H1 (cell line): Measurements from ENCODE around the gene EDA. TPM values are rescaled to one million over a fixed set of nuclear protein-coding genes. Genes with fewer than 3 reads are reported as not detected.

Experiments
- CTCF ChIA-PET: fragments of 300-600 bp; sonication (Branson Sonifier 250); formaldehyde crosslinking; loops from one replicate; lab custom pipeline; 2021; ENCODE audit not compliant: partially characterized antibody; lab: Charles Lee
- POLR2A ChIA-PET: fragments of 300-600 bp; sonication (Branson Sonifier 250); formaldehyde crosslinking; loops from one replicate; lab custom pipeline; 2021; ENCODE audit warnings: inconsistent platforms; ENCODE audit not compliant: partially characterized antibody; lab: Charles Lee
- DNase-seq, 2 experiments: peaks; one replicate each; pipeline versions ENCODE4 v3.0.0 to v3.0.0-alpha.2; 2010 to 2022; ENCODE audit warnings: low spot score in 2 of 2, low read depth in 1 of 2, mixed read lengths in 1 of 2
- FAIRE-seq: peaks from 2 replicates; lab custom pipeline; 2011; peaks lifted over from hg19 to GRCh38; lab: Jason Lieb, UNC
- H2AFZ ChIP-seq: 2 replicates; pipeline ENCODE4 v1.8.1; 2012; ENCODE audit warnings: low read length, inconsistent platforms
- H2AK5ac ChIP-seq: 2 replicates; pipeline ENCODE4 v1.6.1; 2013; ENCODE audit warnings: low read depth, low read length
- H2BK120ac ChIP-seq: replicated peaks from 2 replicates; pipeline ENCODE3; 2013; ENCODE audit warnings: low read depth, low read length, inconsistent platforms
- H2BK12ac ChIP-seq: 2 replicates; pipeline ENCODE4 v1.6.1; 2013; ENCODE audit warnings: low read depth, low read length
- H2BK15ac ChIP-seq: 2 replicates; pipeline ENCODE4 v1.6.1; 2013; ENCODE audit warnings: low read length
- H2BK20ac ChIP-seq: 2 replicates; pipeline ENCODE4 v1.6.1; 2013; ENCODE audit warnings: low read length
- H2BK5ac ChIP-seq: 2 replicates; pipeline ENCODE4 v1.6.1; 2013; ENCODE audit warnings: low read depth, low read length
- H3K14ac ChIP-seq: 2 replicates; pipeline ENCODE4 v1.6.1; 2013; ENCODE audit warnings: inconsistent platforms; ENCODE audit not compliant: insufficient read length
- H3K18ac ChIP-seq: 2 replicates; pipeline ENCODE4 v1.6.1; 2013; ENCODE audit warnings: low read length; ENCODE audit errors: extremely low read depth
- H3K23ac ChIP-seq: 2 replicates; pipeline ENCODE4 v1.6.1; 2013; ENCODE audit warnings: inconsistent platforms; ENCODE audit not compliant: insufficient read length
- H3K23me2 ChIP-seq: 2 replicates; pipeline ENCODE4 v1.6.1; 2013; ENCODE audit warnings: low read depth, low read length
- H3K27ac ChIP-seq: 2 replicates; pipeline ENCODE4 v1.6.1; 2011; ENCODE audit warnings: low read depth, low read length, inconsistent platforms
- H3K27me3 ChIP-seq, 4 experiments: replicated peaks in 1 of 4; 1 replicate in 1 of 4; 2 replicates in 3 of 4; pipeline versions ENCODE4 v1.6.1 to v1.8.1; 2011 to 2013; ENCODE audit warnings: low read length in 3 of 4, mild to moderate bottlenecking in 3 of 4, inconsistent platforms in 2 of 4, mixed read lengths in 2 of 4, moderate library complexity in 1 of 4; ENCODE audit not compliant: control insufficient read depth in 3 of 4, insufficient read depth in 3 of 4; ENCODE audit errors: extremely low read depth in 1 of 4
- H3K36me3 ChIP-seq, 4 experiments: 2 replicates each; pipeline versions ENCODE4 v1.6.1 to v1.8.1; 2011 to 2013; ENCODE audit warnings: mild to moderate bottlenecking in 4 of 4, low read length in 3 of 4, moderate library complexity in 2 of 4, control low read depth in 1 of 4, inconsistent platforms in 1 of 4; ENCODE audit not compliant: insufficient read depth in 4 of 4, control insufficient read depth in 2 of 4
- H3K4ac ChIP-seq: replicated peaks from 2 replicates; pipeline ENCODE3; 2013; ENCODE audit warnings: low read length, low read depth, mixed read lengths, inconsistent platforms; ENCODE audit not compliant: insufficient read length
- H3K4me1 ChIP-seq, 4 experiments: replicated peaks in 1 of 4; 1 replicate in 1 of 4; 2 replicates in 3 of 4; pipeline versions ENCODE4 v1.6.1 to v1.8.1; 2011 to 2013; ENCODE audit warnings: low read length in 3 of 4, inconsistent platforms in 2 of 4, mixed read lengths in 1 of 4; ENCODE audit not compliant: insufficient read depth in 4 of 4, control insufficient read depth in 3 of 4
- H3K4me2 ChIP-seq, 2 experiments: 2 replicates each; pipeline versions ENCODE4 v1.6.1 to v1.8.1; 2011 to 2013; ENCODE audit warnings: low read depth in 2 of 2, low read length in 2 of 2, control low read depth in 1 of 2, inconsistent platforms in 1 of 2, mild to moderate bottlenecking in 1 of 2; ENCODE audit not compliant: insufficient read depth in 1 of 2
- H3K4me3 ChIP-seq, 4 experiments: fragments of 200-600, 300-600 bp in 1 of 4; sonication (generic), shearing (Covaris generic), sonication (Bioruptor Twin) in 1 of 4; 2 replicates each; pipeline versions ENCODE4 v1.5.1 to v1.8.1; 2011 to 2016; ENCODE audit warnings: low read length in 4 of 4, low read depth in 3 of 4, control low read depth in 2 of 4, inconsistent platforms in 2 of 4, mild to moderate bottlenecking in 2 of 4, mixed read lengths in 1 of 4, moderate library complexity in 1 of 4; ENCODE audit not compliant: insufficient read depth in 2 of 4; ENCODE audit errors: extremely low read depth in 1 of 4
- H3K56ac ChIP-seq: replicated peaks from 2 replicates; pipeline ENCODE3; 2013; ENCODE audit warnings: low read depth, mild to moderate bottlenecking, mixed read lengths, low read length, inconsistent platforms; ENCODE audit not compliant: insufficient read length
- H3K79me1 ChIP-seq: 2 replicates; pipeline ENCODE4 v1.6.1; 2013; ENCODE audit warnings: low read depth, low read length, control low read depth
- H3K79me2 ChIP-seq, 2 experiments: 2 replicates each; pipeline versions ENCODE4 v1.6.1 to v1.8.1; 2012 to 2013; ENCODE audit warnings: low read length in 2 of 2, mild to moderate bottlenecking in 2 of 2, inconsistent platforms in 1 of 2; ENCODE audit not compliant: insufficient read depth in 2 of 2, control insufficient read depth in 1 of 2
- H3K9ac ChIP-seq, 4 experiments: replicated peaks in 1 of 4; 1 replicate in 1 of 4; 2 replicates in 3 of 4; pipeline versions ENCODE4 v1.6.1 to v1.8.1; 2011 to 2013; ENCODE audit warnings: low read depth in 3 of 4, low read length in 3 of 4, control low read depth in 2 of 4, mild to moderate bottlenecking in 2 of 4, moderate library complexity in 2 of 4, inconsistent platforms in 1 of 4; ENCODE audit errors: extremely low read depth in 1 of 4
- H3K9me3 ChIP-seq, 2 experiments: 2 replicates each; pipeline versions ENCODE4 v1.6.1 to v1.8.1; 2012 to 2013; ENCODE audit warnings: mild to moderate bottlenecking in 2 of 2, moderate library complexity in 2 of 2, control low read depth in 1 of 2, inconsistent platforms in 1 of 2, low read depth in 1 of 2, low read length in 1 of 2, mixed read lengths in 1 of 2; ENCODE audit not compliant: insufficient read depth in 2 of 2
- H4K20me1 ChIP-seq, 2 experiments: replicated peaks in 1 of 2; 2 replicates each; pipeline versions ENCODE3 to v1.8.1; 2011 to 2013; ENCODE audit warnings: inconsistent platforms in 2 of 2, low read length in 2 of 2, mild to moderate bottlenecking in 1 of 2; ENCODE audit not compliant: insufficient read depth in 2 of 2, control insufficient read depth in 1 of 2
- H4K5ac ChIP-seq: 2 replicates; pipeline ENCODE4 v1.6.1; 2013; ENCODE audit warnings: low read length, low read depth, mixed read lengths, inconsistent platforms; ENCODE audit not compliant: insufficient read length
- H4K8ac ChIP-seq: 2 replicates; pipeline ENCODE4 v1.8.0; 2013; ENCODE audit warnings: mild to moderate bottlenecking, moderate library complexity, low read length, inconsistent platforms; ENCODE audit not compliant: insufficient read depth; ENCODE audit errors: extremely low read depth
- H4K91ac ChIP-seq: replicated peaks from 2 replicates; pipeline ENCODE3; 2013; ENCODE audit warnings: low read length, mixed read lengths, inconsistent platforms; ENCODE audit not compliant: insufficient read length
- CBX5 ChIP-seq: fragments of 300-800, 300-1000 bp; sonication (generic); IDR thresholded peaks from 2 replicates; pipeline ENCODE4 v1.7.1; 2016; ENCODE audit warnings: antibody characterized with exemption, low read length, low read depth
- CREB1 ChIP-seq: IDR thresholded peaks from 2 replicates; pipeline ENCODE4 v1.6.1; 2012; ENCODE audit warnings: inconsistent platforms
- FOSL1 ChIP-seq: IDR thresholded peaks from 2 replicates; pipeline ENCODE4 v1.6.1; 2011; ENCODE audit warnings: mild to moderate bottlenecking, low read depth, low read length, moderate library complexity; ENCODE audit not compliant: insufficient read depth
- GABPA ChIP-seq: IDR thresholded peaks from 2 replicates; pipeline ENCODE4 v1.6.1; 2011; ENCODE audit warnings: mild to moderate bottlenecking, low read length, moderate library complexity, borderline replicate concordance; ENCODE audit not compliant: insufficient read depth
- HDAC6 ChIP-seq: IDR thresholded peaks from one replicate; pipeline ENCODE4 v1.7.1; 2012; ENCODE audit warnings: low read depth, mild to moderate bottlenecking, inconsistent platforms, low read length, moderate library complexity
- JUND ChIP-seq: IDR thresholded peaks from 2 replicates; pipeline ENCODE4 v1.6.1; 2011; ENCODE audit warnings: mild to moderate bottlenecking, improper control_type of control experiment, low read length
- KDM5A ChIP-seq: fragments of 200-600 bp; IDR thresholded peaks from 2 replicates; pipeline ENCODE4 v1.7.1; 2012; ENCODE audit warnings: mild to moderate bottlenecking, low read length, inconsistent platforms, mixed read lengths
- MAFK ChIP-seq: IDR thresholded peaks from 2 replicates; pipeline ENCODE4 v1.6.1; 2012; ENCODE audit warnings: low read depth, mild to moderate bottlenecking, improper control_type of control experiment, low read length
- RAD21 ChIP-seq, 2 experiments: IDR thresholded peaks in 1 of 2; conservative IDR thresholded peaks in 1 of 2; 2 replicates each; pipeline ENCODE4 v1.6.1; 2011; ENCODE audit warnings: low read depth in 2 of 2, low read length in 2 of 2, improper control_type of control experiment in 1 of 2, inconsistent platforms in 1 of 2, mild to moderate bottlenecking in 1 of 2, moderate library complexity in 1 of 2
- RBBP5 ChIP-seq: IDR thresholded peaks from 2 replicates; pipeline ENCODE4 v1.7.1; 2012; ENCODE audit warnings: low read depth, mild to moderate bottlenecking, inconsistent platforms, low read length, moderate library complexity, borderline replicate concordance
- RXRA ChIP-seq: IDR thresholded peaks from 2 replicates; pipeline ENCODE4 v1.6.1; 2011; ENCODE audit warnings: low read depth, mild to moderate bottlenecking, low read length, moderate library complexity; ENCODE audit not compliant: insufficient read depth
- SIRT6 ChIP-seq: IDR thresholded peaks from one replicate; pipeline ENCODE4 v1.7.1; 2012; ENCODE audit warnings: low read length, inconsistent platforms
- SP1 ChIP-seq: IDR thresholded peaks from 2 replicates; pipeline ENCODE4 v1.6.1; 2011; ENCODE audit warnings: low read depth, low read length
- SRF ChIP-seq: IDR thresholded peaks from 2 replicates; pipeline ENCODE4 v1.6.1; 2011; ENCODE audit warnings: mild to moderate bottlenecking, low read depth, low read length, moderate library complexity
- WGBS, 2 experiments: shearing (Covaris generic) in 1 of 2; methylation state at CpG; one replicate each; pipeline versions ENCODE4 v1.1.6 to v1.1.7; 2013 to 2015; ENCODE audit warnings: low lambda C conversion rate in 2 of 2, mixed read lengths in 2 of 2, inconsistent platforms in 1 of 2, low coverage in 1 of 2, missing lambda C conversion rate in 1 of 2; ENCODE audit not compliant: insufficient replicate concordance in 2 of 2, insufficient coverage in 1 of 2, insufficient read length in 1 of 2; ENCODE audit errors: extremely low coverage in 1 of 2, missing lambda C conversion rate in 1 of 2; 5-methylcytosine and 5-hydroxymethylcytosine counted together
- polyA plus RNA-seq, 7 experiments: library from polyadenylated mRNA; depleted of rRNA in 3 of 7; stranded (reverse) in 5 of 7; unstranded in 2 of 7; fragments of >200 nt in 5 of 7; fragments of 200-250 nt in 2 of 7; gene quantifications; 1 replicate in 5 of 7; 2 replicates in 1 of 7; 4 replicates in 1 of 7; pipeline versions ENCODE4 v1.2.1 to v1.2.3, GENCODE V29; 2011 to 2013; ENCODE audit warnings: missing spikeins in 2 of 7, mixed read lengths in 2 of 7
- total RNA-seq: library from RNA; stranded (reverse); fragmentation: NEBNext Ultra II Directional; extraction: Animal tissue kit (Norgen Biotek cat#: 25700); gene quantifications from 2 replicates; pipeline ENCODE4 v1.2.1, GENCODE V29; 2021

Gene EDA
- total and polyA plus RNA-seq, 2 of the 8 experiments (the other 6 are each of a cell fraction or from before 2014, with no cell fraction given), result 7.5 to 10.5 TPM

- H3K4ac ChIP-seq, result no peak overlapping the region
- no peak overlapping the region for H3K4me3 ChIP-seq
- POLR2A ChIA-PET, result interaction anchor here (0.6 kb wide), 1 partner anchor 259 kb away, joined by 3 read pairs; no protein-coding TSS in a partner anchor
- no peak overlapping the region for H2BK120ac ChIP-seq
- CTCF ChIA-PET, result interaction anchor here (0.6 to 2.3 kb wide), 5 partner anchors 11 to 656 kb away, joined by 3 to 7 read pairs (median 3); no protein-coding TSS in a partner anchor
- no peak overlapping the region for H2BK12ac ChIP-seq
- no peaks in the 10 kb centered on the region for H3K36me3 ChIP-seq
- H3K27me3 ChIP-seq, result no peaks in the 10 kb centered on the region
- no peak overlapping the region for H4K8ac ChIP-seq
- no peak overlapping the region for H3K4me2 ChIP-seq
- no peaks in the 10 kb centered on the region for H4K20me1 ChIP-seq
- no peak overlapping the region for H3K56ac ChIP-seq
- no peak overlapping the region for H2AK5ac ChIP-seq
- no peaks in the 10 kb centered on the region for H3K79me2 ChIP-seq
- FAIRE-seq, result no peak
- no peak overlapping the region for H4K5ac ChIP-seq
- H3K18ac ChIP-seq, result no peak overlapping the region
- no peaks in the 10 kb centered on the region for H3K23me2 ChIP-seq
- H3K14ac ChIP-seq, result no peak overlapping the region
- no peak overlapping the region for H4K91ac ChIP-seq
- H2AFZ ChIP-seq, result no peak overlapping the region
- no peak overlapping the region for H3K27ac ChIP-seq
- H3K79me1 ChIP-seq, result no peaks in the 10 kb centered on the region
- H3K4me1 ChIP-seq, result no peaks in the 10 kb centered on the region
- no peak overlapping the region for H3K9ac ChIP-seq
- TF ChIP-seq SP1 (no peak), KDM5A (no peak), FOSL1 (no peak), HDAC6 (no peak), RAD21 (IDR thresholded peaks at IDR 0.05 in 1 of 2, conservative IDR thresholded peaks at IDR 0.05 in 1 of 2; ENCODE audit: low read depth in 2 of 2, low read length in 2 of 2) (no peak), SIRT6 (no peak), RXRA (no peak), MAFK (no peak), SRF (no peak), JUND (no peak), RBBP5 (no peak), CREB1 (no peak), GABPA (no peak), CBX5 (no peak)
- H3K23ac ChIP-seq, result no peak overlapping the region
- no peak overlapping the region for H2BK20ac ChIP-seq
- no peaks in the 10 kb centered on the region for H3K9me3 ChIP-seq
- 77% methylated on average over 3 of the region's 3 CpGs; no CpG with 5 or more reads in 1 of the 2 experiments for WGBS, 2 experiments
- no peak overlapping the region for H2BK15ac ChIP-seq
- H2BK5ac ChIP-seq, result no peak overlapping the region
- DNase-seq, result no peak
These were observed 464.0 kb downstream of the EDA start for GRCh38 chrX:70079870-70080269.
